H1 (cell line): ENCODE measurements around the gene CPSF4. TPM values are rescaled to one million over a fixed set of nuclear protein-coding genes. Genes with fewer than 3 reads are reported as not detected.

Experiments
- CTCF ChIA-PET: fragments of 300-600 bp; sonication (Branson Sonifier 250); formaldehyde crosslinking; loops from one replicate; lab custom pipeline; 2021; ENCODE audit not compliant: partially characterized antibody; lab: Charles Lee
- POLR2A ChIA-PET: fragments of 300-600 bp; sonication (Branson Sonifier 250); formaldehyde crosslinking; loops from one replicate; lab custom pipeline; 2021; ENCODE audit warnings: inconsistent platforms; ENCODE audit not compliant: partially characterized antibody; lab: Charles Lee
- DNase-seq, 2 experiments: peaks; one replicate each; pipeline versions ENCODE4 v3.0.0 to v3.0.0-alpha.2; 2010 to 2022; ENCODE audit warnings: low spot score in 2 of 2, low read depth in 1 of 2, mixed read lengths in 1 of 2
- FAIRE-seq: peaks from 2 replicates; lab custom pipeline; 2011; peaks lifted over from hg19 to GRCh38; lab: Jason Lieb, UNC
- H2AFZ ChIP-seq: 2 replicates; pipeline ENCODE4 v1.8.1; 2012; ENCODE audit warnings: low read length, inconsistent platforms
- H2AK5ac ChIP-seq: 2 replicates; pipeline ENCODE4 v1.6.1; 2013; ENCODE audit warnings: low read depth, low read length
- H2BK120ac ChIP-seq: replicated peaks from 2 replicates; pipeline ENCODE3; 2013; ENCODE audit warnings: low read depth, low read length, inconsistent platforms
- H2BK12ac ChIP-seq: 2 replicates; pipeline ENCODE4 v1.6.1; 2013; ENCODE audit warnings: low read depth, low read length
- H2BK15ac ChIP-seq: 2 replicates; pipeline ENCODE4 v1.6.1; 2013; ENCODE audit warnings: low read length
- H2BK20ac ChIP-seq: 2 replicates; pipeline ENCODE4 v1.6.1; 2013; ENCODE audit warnings: low read length
- H2BK5ac ChIP-seq: 2 replicates; pipeline ENCODE4 v1.6.1; 2013; ENCODE audit warnings: low read depth, low read length
- H3K14ac ChIP-seq: 2 replicates; pipeline ENCODE4 v1.6.1; 2013; ENCODE audit warnings: inconsistent platforms; ENCODE audit not compliant: insufficient read length
- H3K18ac ChIP-seq: 2 replicates; pipeline ENCODE4 v1.6.1; 2013; ENCODE audit warnings: low read length; ENCODE audit errors: extremely low read depth
- H3K23ac ChIP-seq: 2 replicates; pipeline ENCODE4 v1.6.1; 2013; ENCODE audit warnings: inconsistent platforms; ENCODE audit not compliant: insufficient read length
- H3K23me2 ChIP-seq: 2 replicates; pipeline ENCODE4 v1.6.1; 2013; ENCODE audit warnings: low read depth, low read length
- H3K27ac ChIP-seq: 2 replicates; pipeline ENCODE4 v1.6.1; 2011; ENCODE audit warnings: low read depth, low read length, inconsistent platforms
- H3K27me3 ChIP-seq, 4 experiments: replicated peaks in 1 of 4; 1 replicate in 1 of 4; 2 replicates in 3 of 4; pipeline versions ENCODE4 v1.6.1 to v1.8.1; 2011 to 2013; ENCODE audit warnings: low read length in 3 of 4, mild to moderate bottlenecking in 3 of 4, inconsistent platforms in 2 of 4, mixed read lengths in 2 of 4, moderate library complexity in 1 of 4; ENCODE audit not compliant: control insufficient read depth in 3 of 4, insufficient read depth in 3 of 4; ENCODE audit errors: extremely low read depth in 1 of 4
- H3K36me3 ChIP-seq, 4 experiments: 2 replicates each; pipeline versions ENCODE4 v1.6.1 to v1.8.1; 2011 to 2013; ENCODE audit warnings: mild to moderate bottlenecking in 4 of 4, low read length in 3 of 4, moderate library complexity in 2 of 4, control low read depth in 1 of 4, inconsistent platforms in 1 of 4; ENCODE audit not compliant: insufficient read depth in 4 of 4, control insufficient read depth in 2 of 4
- H3K4ac ChIP-seq: replicated peaks from 2 replicates; pipeline ENCODE3; 2013; ENCODE audit warnings: low read length, low read depth, mixed read lengths, inconsistent platforms; ENCODE audit not compliant: insufficient read length
- H3K4me1 ChIP-seq, 4 experiments: replicated peaks in 1 of 4; 1 replicate in 1 of 4; 2 replicates in 3 of 4; pipeline versions ENCODE4 v1.6.1 to v1.8.1; 2011 to 2013; ENCODE audit warnings: low read length in 3 of 4, inconsistent platforms in 2 of 4, mixed read lengths in 1 of 4; ENCODE audit not compliant: insufficient read depth in 4 of 4, control insufficient read depth in 3 of 4
- H3K4me2 ChIP-seq, 2 experiments: 2 replicates each; pipeline versions ENCODE4 v1.6.1 to v1.8.1; 2011 to 2013; ENCODE audit warnings: low read depth in 2 of 2, low read length in 2 of 2, control low read depth in 1 of 2, inconsistent platforms in 1 of 2, mild to moderate bottlenecking in 1 of 2; ENCODE audit not compliant: insufficient read depth in 1 of 2
- H3K4me3 ChIP-seq, 4 experiments: fragments of 200-600, 300-600 bp in 1 of 4; sonication (generic), shearing (Covaris generic), sonication (Bioruptor Twin) in 1 of 4; 2 replicates each; pipeline versions ENCODE4 v1.5.1 to v1.8.1; 2011 to 2016; ENCODE audit warnings: low read length in 4 of 4, low read depth in 3 of 4, control low read depth in 2 of 4, inconsistent platforms in 2 of 4, mild to moderate bottlenecking in 2 of 4, mixed read lengths in 1 of 4, moderate library complexity in 1 of 4; ENCODE audit not compliant: insufficient read depth in 2 of 4; ENCODE audit errors: extremely low read depth in 1 of 4
- H3K56ac ChIP-seq: replicated peaks from 2 replicates; pipeline ENCODE3; 2013; ENCODE audit warnings: low read depth, mild to moderate bottlenecking, mixed read lengths, low read length, inconsistent platforms; ENCODE audit not compliant: insufficient read length
- H3K79me1 ChIP-seq: 2 replicates; pipeline ENCODE4 v1.6.1; 2013; ENCODE audit warnings: low read depth, low read length, control low read depth
- H3K79me2 ChIP-seq, 2 experiments: 2 replicates each; pipeline versions ENCODE4 v1.6.1 to v1.8.1; 2012 to 2013; ENCODE audit warnings: low read length in 2 of 2, mild to moderate bottlenecking in 2 of 2, inconsistent platforms in 1 of 2; ENCODE audit not compliant: insufficient read depth in 2 of 2, control insufficient read depth in 1 of 2
- H3K9ac ChIP-seq, 4 experiments: replicated peaks in 1 of 4; 1 replicate in 1 of 4; 2 replicates in 3 of 4; pipeline versions ENCODE4 v1.6.1 to v1.8.1; 2011 to 2013; ENCODE audit warnings: low read depth in 3 of 4, low read length in 3 of 4, control low read depth in 2 of 4, mild to moderate bottlenecking in 2 of 4, moderate library complexity in 2 of 4, inconsistent platforms in 1 of 4; ENCODE audit errors: extremely low read depth in 1 of 4
- H3K9me3 ChIP-seq, 2 experiments: 2 replicates each; pipeline versions ENCODE4 v1.6.1 to v1.8.1; 2012 to 2013; ENCODE audit warnings: mild to moderate bottlenecking in 2 of 2, moderate library complexity in 2 of 2, control low read depth in 1 of 2, inconsistent platforms in 1 of 2, low read depth in 1 of 2, low read length in 1 of 2, mixed read lengths in 1 of 2; ENCODE audit not compliant: insufficient read depth in 2 of 2
- H4K20me1 ChIP-seq, 2 experiments: replicated peaks in 1 of 2; 2 replicates each; pipeline versions ENCODE3 to v1.8.1; 2011 to 2013; ENCODE audit warnings: inconsistent platforms in 2 of 2, low read length in 2 of 2, mild to moderate bottlenecking in 1 of 2; ENCODE audit not compliant: insufficient read depth in 2 of 2, control insufficient read depth in 1 of 2
- H4K5ac ChIP-seq: 2 replicates; pipeline ENCODE4 v1.6.1; 2013; ENCODE audit warnings: low read length, low read depth, mixed read lengths, inconsistent platforms; ENCODE audit not compliant: insufficient read length
- H4K8ac ChIP-seq: 2 replicates; pipeline ENCODE4 v1.8.0; 2013; ENCODE audit warnings: mild to moderate bottlenecking, moderate library complexity, low read length, inconsistent platforms; ENCODE audit not compliant: insufficient read depth; ENCODE audit errors: extremely low read depth
- H4K91ac ChIP-seq: replicated peaks from 2 replicates; pipeline ENCODE3; 2013; ENCODE audit warnings: low read length, mixed read lengths, inconsistent platforms; ENCODE audit not compliant: insufficient read length
- SUZ12 ChIP-seq: fragments of 200-600 bp; sonication (generic); IDR thresholded peaks from 2 replicates; pipeline ENCODE4 v1.6.1; 2012; ENCODE audit warnings: mild to moderate bottlenecking, inconsistent platforms, low read length, moderate library complexity, mixed read lengths
- WGBS, 2 experiments: shearing (Covaris generic) in 1 of 2; methylation state at CpG; one replicate each; pipeline versions ENCODE4 v1.1.6 to v1.1.7; 2013 to 2015; ENCODE audit warnings: low lambda C conversion rate in 2 of 2, mixed read lengths in 2 of 2, inconsistent platforms in 1 of 2, low coverage in 1 of 2, missing lambda C conversion rate in 1 of 2; ENCODE audit not compliant: insufficient replicate concordance in 2 of 2, insufficient coverage in 1 of 2, insufficient read length in 1 of 2; ENCODE audit errors: extremely low coverage in 1 of 2, missing lambda C conversion rate in 1 of 2; 5-methylcytosine and 5-hydroxymethylcytosine counted together
- polyA plus RNA-seq, 7 experiments: library from polyadenylated mRNA; depleted of rRNA in 3 of 7; stranded (reverse) in 5 of 7; unstranded in 2 of 7; fragments of >200 nt in 5 of 7; fragments of 200-250 nt in 2 of 7; gene quantifications; 1 replicate in 5 of 7; 2 replicates in 1 of 7; 4 replicates in 1 of 7; pipeline versions ENCODE4 v1.2.1 to v1.2.3, GENCODE V29; 2011 to 2013; ENCODE audit warnings: missing spikeins in 2 of 7, mixed read lengths in 2 of 7
- total RNA-seq: library from RNA; stranded (reverse); fragmentation: NEBNext Ultra II Directional; extraction: Animal tissue kit (Norgen Biotek cat#: 25700); gene quantifications from 2 replicates; pipeline ENCODE4 v1.2.1, GENCODE V29; 2021

Gene CPSF4
- total and polyA plus RNA-seq, 2 of the 8 experiments (the other 6 are each of a cell fraction or from before 2014, with no cell fraction given) = 77.5 to 103 TPM

GRCh38 chr7:99446096-99446495 is 7.4 kb downstream of the CPSF4 start:
- Histone ChIP-seq H3K14ac (no peak overlapping the region), H4K8ac (no peak overlapping the region), H3K23me2 (no peaks in the 10 kb centered on the region), H3K27me3 (no peaks in the 10 kb centered on the region; a peak in 1 of 7 replicates), H3K4me1 (peaks cover 0 to 3% (median 0%) of the 10 kb centered on the region in 4 experiments; a peak in 1 of 7 replicates), H2AFZ (no peak overlapping the region), H2BK12ac (no peak overlapping the region), H3K27ac (no peak overlapping the region), H3K79me1 (no peaks in the 10 kb centered on the region; the same call in 1 of the 2 replicates), H3K56ac (no peak overlapping the region), H3K4me2 (no peak overlapping the region), H2BK120ac (no peak overlapping the region), H4K91ac (no peak overlapping the region), H2BK20ac (no peak overlapping the region), H3K36me3 (peaks cover 50 to 79% (median 64%) of the 10 kb centered on the region in 4 experiments), H3K9me3 (no peaks in the 10 kb centered on the region), H2BK15ac (no peak overlapping the region), H2BK5ac (no peak overlapping the region), H3K4ac (no peak overlapping the region), H4K20me1 (peaks cover 11 to 23% of the 10 kb centered on the region in 2 experiments), H3K79me2 (peaks cover 0 to 9% of the 10 kb centered on the region in 2 experiments; a peak in 1 of 4 replicates), H3K4me3 (no peak overlapping the region), H4K5ac (no peak overlapping the region), H3K23ac (no peak overlapping the region), H3K9ac (no peak overlapping the region), H3K18ac (no peak overlapping the region), H2AK5ac (no peak overlapping the region)
- 90% methylated on average over 4 of the region's 4 CpGs; no CpG with 5 or more reads in 1 of the 2 experiments for WGBS, 2 experiments
- FAIRE-seq (no peak), DNase-seq (no peak)
- POLR2A ChIA-PET = interaction anchor here (0.6 to 5.7 kb wide), 4 partner anchors 12 to 37 kb away, joined by 3 to 59 read pairs (median 4); partner anchors contain the start of gene BUD31
- TF ChIP-seq SUZ12 = no peak
- CTCF ChIA-PET = interaction anchor here (0.7 to 1.4 kb wide), 2 partner anchors 17 to 443 kb away, joined by 4 read pairs; no protein-coding TSS in a partner anchor
